PC-9 (cell line): ENCODE results near the gene ZNF423. TPM values are rescaled to one million over a fixed set of nuclear protein-coding genes. Genes with fewer than 3 reads are reported as not detected.

Source experiments
- BruUV-seq: library from RNA; stranded (reverse); fragments of 400-500 nt; replicated peaks from 2 replicates; lab custom pipeline; 2021; lab: Mats Ljungman, UMichigan
- CTCF ChIA-PET: fragments of 300-600 bp; sonication (Branson Sonifier 250); formaldehyde crosslinking; loops from one replicate; lab custom pipeline; 2022; ENCODE audit warnings: antibody characterized with exemption; lab: Charles Lee
- POLR2A ChIA-PET: fragments of 300-600 bp; sonication (Branson Sonifier 250); formaldehyde crosslinking; loops from one replicate; lab custom pipeline; 2022; ENCODE audit warnings: antibody characterized with exemption; ENCODE audit not compliant: unreplicated experiment; lab: Charles Lee
- DNase-seq, 2 experiments: peaks; one replicate each; pipeline versions ENCODE4 v3.0.0 to v3.0.0-alpha.2; 2015 to 2022; ENCODE audit warnings: mixed read lengths in 1 of 2
- H2AFZ ChIP-seq: fragments of 200-600 bp; sonication (generic); 2 replicates; pipeline ENCODE4 v1.8.1; 2017; ENCODE audit warnings: antibody characterized with exemption
- H3F3A ChIP-seq: fragments of 200-600 bp; sonication (generic); 2 replicates; pipeline ENCODE4 v1.8.1; 2017; ENCODE audit warnings: antibody characterized with exemption, mild to moderate bottlenecking, low read depth; ENCODE audit not compliant: insufficient read depth
- H3K27ac ChIP-seq: fragments of 200-600 bp; sonication (generic); 2 replicates; pipeline ENCODE4 v1.6.1; 2016; ENCODE audit warnings: mixed run types
- H3K27me3 ChIP-seq: fragments of 200-600 bp; sonication (generic); 2 replicates; pipeline ENCODE4 v1.6.1; 2016; ENCODE audit warnings: low read depth, mixed run types; ENCODE audit not compliant: insufficient read depth
- H3K36me3 ChIP-seq: fragments of 200-600 bp; sonication (generic); 2 replicates; pipeline ENCODE4 v1.6.1; 2016; ENCODE audit warnings: low read depth, mixed run types
- H3K4me1 ChIP-seq: fragments of 200-600 bp; sonication (generic); replicated peaks from 2 replicates; pipeline ENCODE4 v1.6.1; 2016; ENCODE audit warnings: mixed run types; ENCODE audit not compliant: insufficient read depth
- H3K4me2 ChIP-seq: fragments of 200-600 bp; sonication (generic); 2 replicates; pipeline ENCODE4 v1.6.1; 2017; ENCODE audit warnings: mixed run types
- H3K4me3 ChIP-seq: fragments of 200-600 bp; sonication (generic); 2 replicates; pipeline ENCODE4 v1.6.1; 2016; ENCODE audit warnings: mixed run types
- H3K79me2 ChIP-seq: fragments of 200-600 bp; sonication (generic); 2 replicates; pipeline ENCODE4 v1.6.1; 2017; ENCODE audit warnings: low read depth, mixed run types
- H3K9me2 ChIP-seq: fragments of 200-600 bp; sonication (generic); 2 replicates; pipeline ENCODE4 v1.8.1; 2017; ENCODE audit warnings: mild to moderate bottlenecking; ENCODE audit not compliant: insufficient read depth
- H3K9me3 ChIP-seq: fragments of 200-600 bp; sonication (generic); 2 replicates; pipeline ENCODE4 v1.8.1; 2016; ENCODE audit warnings: low read depth; ENCODE audit not compliant: insufficient read depth
- H4K20me1 ChIP-seq: fragments of 200-600 bp; sonication (generic); 2 replicates; pipeline ENCODE4 v1.8.1; 2017; ENCODE audit not compliant: insufficient read depth
- CTCF ChIP-seq: fragments of 200-600 bp; sonication (generic); conservative IDR thresholded peaks from 2 replicates; pipeline ENCODE4 v1.6.1; 2017; ENCODE audit warnings: mixed run types, antibody characterized with exemption, mild to moderate bottlenecking, moderate library complexity
- EZH2 ChIP-seq: fragments of 200-600 bp; sonication (generic); IDR thresholded peaks from 2 replicates; pipeline ENCODE4 v1.8.0; 2017; ENCODE audit warnings: antibody characterized with exemption, low read depth
- intact Hi-C: fragments of 100-400 bp; cut with micrococcal nuclease; formaldehyde crosslinking; loops from one replicate; pipeline ENCODE4 v1.10.0; 2022; ENCODE audit not compliant: unreplicated experiment
- total RNA-seq: library from RNA; stranded (reverse); gene quantifications from 2 replicates; pipeline ENCODE4 v1.2.3, GENCODE V29; 2021

The ZNF423 gene
- total RNA-seq, 1 experiment from 2014 or later, result not detected

- intact Hi-C loops, result no loop called here
- no peak overlapping the region for H3K4me3 ChIP-seq
- H3K4me1 ChIP-seq, result no peaks in the 10 kb centered on the region
- H3K27me3 ChIP-seq, result peaks cover 27% of the 10 kb centered on the region
- peaks cover 6% of the 10 kb centered on the region; the same call in 1 of the 2 replicates for H3K9me3 ChIP-seq
- no peak overlapping the region for H3K27ac ChIP-seq
- no peaks in the 10 kb centered on the region for H3K9me2 ChIP-seq
- TF ChIP-seq EZH2 (no peak), CTCF (no peak)
- H2AFZ ChIP-seq, result no peak overlapping the region
- H3K36me3 ChIP-seq, result no peaks in the 10 kb centered on the region
- no peaks in the 10 kb centered on the region for H4K20me1 ChIP-seq
- H3F3A ChIP-seq, result no peaks in the 10 kb centered on the region
- no TSS peak for BruUV-seq
- ChIA-PET POLR2A (no interaction called here), CTCF (no interaction called here)
- DNase-seq, result no peak
- no peak overlapping the region for H3K4me2 ChIP-seq
- H3K79me2 ChIP-seq, result no peaks in the 10 kb centered on the region
These were observed 204.7 kb downstream of the ZNF423 start for GRCh38 chr16:49651226-49651625.

- Histone ChIP-seq H3K27ac (no peak overlapping the region), H3K9me2 (no peaks in the 10 kb centered on the region), H2AFZ (no peak overlapping the region), H3K4me2 (no peak overlapping the region), H3K9me3 (peaks cover 6% of the 10 kb centered on the region; the same call in 1 of the 2 replicates), H3K79me2 (no peaks in the 10 kb centered on the region), H3K27me3 (peaks cover 26% of the 10 kb centered on the region), H4K20me1 (no peaks in the 10 kb centered on the region), H3F3A (no peaks in the 10 kb centered on the region), H3K36me3 (no peaks in the 10 kb centered on the region), H3K4me3 (no peak overlapping the region), H3K4me1 (no peaks in the 10 kb centered on the region)
- POLR2A ChIA-PET, result no interaction called here
- DNase-seq, result no peak
- TF ChIP-seq CTCF (no peak), EZH2 (no peak)
- CTCF ChIA-PET, result no interaction called here
- BruUV-seq, result no TSS peak
- intact Hi-C loops, result no loop called here
These were observed 205.3 kb downstream of the ZNF423 start for GRCh38 chr16:49650603-49651002.

GRCh38 chr16:49649013-49649765 is 206.7 kb downstream of the ZNF423 start:
- Histone ChIP-seq H3K4me2 (no peak overlapping the region), H3K9me3 (peaks cover 6% of the 10 kb centered on the region; the same call in 1 of the 2 replicates), H3K4me1 (no peaks in the 10 kb centered on the region), H3K79me2 (no peaks in the 10 kb centered on the region), H4K20me1 (no peaks in the 10 kb centered on the region), H3K27me3 (peaks cover 19% of the 10 kb centered on the region), H2AFZ (no peak overlapping the region), H3K4me3 (no peak overlapping the region), H3K27ac (no peak overlapping the region), H3K9me2 (no peaks in the 10 kb centered on the region), H3K36me3 (no peaks in the 10 kb centered on the region), H3F3A (no peaks in the 10 kb centered on the region)
- no TSS peak for BruUV-seq
- DNase-seq, result no peak
- ChIA-PET POLR2A (no interaction called here), CTCF (no interaction called here)
- no peak for TF ChIP-seq CTCF
- no peak for TF ChIP-seq EZH2
- intact Hi-C loops, result no loop called here
